MG63 (cell line): ENCODE data around the gene SPAG9. TPM values are rescaled to one million over a fixed set of nuclear protein-coding genes. Genes with fewer than 3 reads are reported as not detected.
A peak's percentile ranks its signal among the peaks of the same experiment; 100 is the strongest.

ENCODE experiments used
- DNase-seq: peaks from one replicate; pipeline ENCODE4 v3.0.0-alpha.2; 2020
- H3K27me3 ChIP-seq: fragments of 250-450 bp; sonication (Bioruptor Pico); 2 replicates; pipeline ENCODE4 v1.5.1; 2020; ENCODE audit warnings: mild to moderate bottlenecking, moderate library complexity
- H3K36me3 ChIP-seq: fragments of 250-450 bp; sonication (Bioruptor Pico); 2 replicates; pipeline ENCODE4 v1.5.1; 2020; ENCODE audit warnings: mild to moderate bottlenecking, moderate library complexity
- H3K4me3 ChIP-seq: fragments of 250-450 bp; sonication (Bioruptor Pico); 2 replicates; pipeline ENCODE4 v1.5.1; 2020; ENCODE audit warnings: mild to moderate bottlenecking, moderate library complexity
- H3K9me3 ChIP-seq: fragments of 250-450 bp; sonication (Bioruptor Pico); 2 replicates; pipeline ENCODE4 v1.5.1; 2020; ENCODE audit warnings: mild to moderate bottlenecking, moderate library complexity
- total RNA-seq: library from RNA; depleted of rRNA; stranded (reverse); fragments of >200 nt; shearing (Covaris generic); gene quantifications from 2 replicates; pipeline ENCODE4 v1.2.3, GENCODE V29; 2014; ENCODE audit warnings: low replicate concordance

Gene SPAG9
- total RNA-seq, 1 experiment from 2014 or later: 53.8 TPM

DNA sequence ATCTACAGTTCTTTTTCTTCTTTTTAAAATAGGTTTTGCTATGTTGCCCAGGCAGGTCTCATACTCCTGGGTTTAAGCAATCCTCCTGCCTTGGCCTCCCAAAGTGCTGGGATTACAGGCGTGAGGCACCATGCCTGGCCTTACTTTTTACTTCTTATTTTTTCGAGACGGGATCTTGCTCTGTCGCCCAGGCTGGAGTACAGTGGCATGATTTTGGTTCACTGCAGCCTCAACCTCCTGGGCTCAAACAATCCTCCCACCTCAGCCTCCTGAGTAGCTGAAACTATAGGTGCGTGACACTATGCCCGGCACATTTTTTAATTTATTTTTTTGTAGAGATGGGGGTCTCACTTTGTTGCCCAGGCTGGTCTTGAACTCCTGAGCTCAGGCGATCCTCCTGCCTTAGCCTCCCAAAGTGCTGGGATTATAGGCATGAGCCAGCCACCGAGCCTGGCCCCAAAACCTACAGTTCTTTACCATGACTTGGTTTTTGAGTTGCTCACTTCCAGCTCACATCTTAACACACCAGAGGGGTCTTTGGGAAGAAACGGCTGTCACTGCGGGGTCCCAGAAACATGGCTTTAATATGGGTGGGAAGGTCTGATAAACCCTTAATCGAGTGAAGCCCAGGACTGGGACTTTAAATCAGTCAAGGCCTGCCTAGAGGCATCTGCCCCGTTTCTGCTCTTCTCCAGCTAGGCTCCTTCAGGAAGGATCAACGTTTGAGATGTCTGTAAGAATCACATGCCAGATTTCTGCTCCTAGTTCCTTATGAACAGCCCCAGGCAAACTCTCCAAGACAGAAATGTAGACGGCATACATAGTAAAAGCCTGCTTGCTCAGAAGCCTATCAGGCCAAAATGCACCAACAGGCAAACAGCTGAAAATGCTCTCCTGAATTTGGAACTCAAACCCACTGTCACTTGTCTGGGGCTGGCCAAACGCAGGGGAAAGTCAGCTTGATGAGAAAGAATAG, 162.8 kb downstream of the SPAG9 start:
- Histone ChIP-seq H3K36me3 (peaks cover 14% of the 10 kb centered on the region), H3K4me3 (no peak overlapping the region), H3K27me3 (no peaks in the 10 kb centered on the region), H3K9me3 (no peaks in the 10 kb centered on the region)
- DNase-seq: no peak

DNA sequence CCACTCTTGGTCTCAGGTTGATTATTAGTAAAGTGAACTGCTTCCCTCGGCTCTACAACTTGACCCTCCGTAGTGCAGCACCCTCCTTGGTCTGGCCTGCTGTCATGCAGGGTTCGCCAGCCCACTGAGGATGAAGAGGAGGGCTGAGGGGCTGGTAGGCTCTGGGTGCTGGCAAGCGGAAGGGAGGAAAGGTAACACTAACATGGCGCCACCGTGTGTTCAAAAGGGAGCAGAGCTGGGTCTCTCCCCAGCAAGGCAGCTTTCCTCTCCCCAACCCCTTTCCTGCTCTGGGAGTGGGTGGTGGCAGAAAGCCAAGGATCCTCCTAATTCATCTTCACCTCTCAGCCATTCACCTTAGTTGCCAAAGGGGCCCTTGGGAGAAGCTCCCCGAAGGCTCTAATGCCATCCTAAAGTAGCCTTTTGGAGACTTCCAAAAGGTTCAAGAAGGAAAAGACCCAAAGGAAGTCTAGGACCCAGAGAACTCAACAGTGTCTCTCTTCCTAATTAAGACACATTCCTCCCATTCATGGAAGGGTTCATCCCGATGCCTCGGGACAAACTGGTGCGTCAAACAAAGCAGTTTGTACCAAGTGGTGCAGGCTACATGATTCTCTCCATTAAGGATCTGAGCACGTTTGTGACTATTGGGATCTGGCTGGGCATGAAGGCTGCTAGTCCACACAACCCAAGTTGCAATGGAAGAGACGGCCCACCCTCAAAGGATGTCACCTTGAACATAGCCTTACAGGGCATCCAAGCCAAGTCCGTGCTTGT, 163.7 kb downstream of the SPAG9 start:
- no peaks in the 10 kb centered on the region for H3K9me3 ChIP-seq
- H3K36me3 ChIP-seq: peaks cover 6% of the 10 kb centered on the region
- peak; percentile 61 for DNase-seq
- no peak overlapping the region for H3K4me3 ChIP-seq
- no peaks in the 10 kb centered on the region for H3K27me3 ChIP-seq

DNA sequence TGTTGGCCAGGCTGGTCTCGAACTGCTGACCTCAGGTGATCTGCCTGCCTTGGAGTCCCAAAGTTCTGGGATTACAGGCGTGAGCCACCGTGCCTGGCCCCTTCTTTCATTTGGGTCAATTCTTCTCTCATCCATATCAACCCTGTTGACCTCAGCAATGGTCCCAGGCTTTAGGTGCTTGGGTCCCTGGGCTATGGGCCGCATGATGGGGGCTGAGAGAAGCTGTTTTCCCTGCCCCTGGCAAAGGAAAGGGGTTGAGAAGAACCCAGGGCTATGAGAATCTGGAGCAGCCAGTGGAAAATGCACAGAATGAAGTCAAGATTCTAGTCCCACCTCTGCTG, 164.3 kb downstream of the SPAG9 start:
- Histone ChIP-seq H3K27me3 (no peaks in the 10 kb centered on the region), H3K9me3 (no peaks in the 10 kb centered on the region), H3K4me3 (no peak overlapping the region), H3K36me3 (peaks cover 6% of the 10 kb centered on the region)
- DNase-seq: no peak

DNA sequence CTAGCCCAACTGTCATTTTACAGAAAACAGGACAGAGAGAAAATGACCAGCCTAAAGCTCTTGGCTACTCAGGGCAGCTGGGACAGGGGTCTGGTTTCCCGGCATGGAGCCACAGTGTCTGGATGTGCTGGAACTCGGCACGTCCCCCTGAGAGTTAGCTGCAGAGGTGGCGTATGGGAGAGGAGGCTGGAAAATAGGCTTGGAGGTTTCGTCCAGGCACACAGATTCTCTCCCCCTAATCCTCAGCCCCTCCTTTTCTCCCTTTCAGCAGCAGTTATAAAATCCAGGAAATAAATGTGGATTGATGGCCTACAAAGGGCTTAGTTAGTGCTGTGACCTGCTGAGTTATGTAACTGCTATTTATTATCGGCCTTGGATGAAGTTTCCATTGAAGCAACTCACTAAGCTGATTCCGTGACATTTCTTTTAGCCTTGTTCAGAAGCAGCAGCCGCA, 165.0 kb downstream of the SPAG9 start:
- Histone ChIP-seq H3K27me3 (no peaks in the 10 kb centered on the region), H3K4me3 (no peak overlapping the region), H3K9me3 (no peaks in the 10 kb centered on the region), H3K36me3 (peaks cover 6% of the 10 kb centered on the region)
- no peak for DNase-seq

DNA sequence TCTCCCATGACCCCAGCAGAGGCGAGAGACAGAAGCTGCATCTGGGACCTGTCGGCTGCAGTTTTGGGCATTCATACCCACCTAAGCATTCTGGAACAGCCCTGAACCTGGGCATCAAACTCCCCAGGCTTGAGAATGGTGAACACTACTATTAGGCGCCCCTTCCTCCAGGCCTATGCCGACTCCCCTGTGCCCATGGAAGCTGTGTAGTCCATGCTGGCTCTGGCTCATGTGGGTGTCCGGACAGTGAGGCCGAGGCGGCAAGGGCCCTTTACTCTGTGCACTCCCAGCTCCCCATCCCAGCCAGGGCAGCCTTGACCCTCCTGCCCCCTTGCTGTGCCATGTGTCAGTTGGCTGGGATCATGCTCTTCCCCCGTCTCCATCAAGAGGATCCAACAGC, 165.5 kb downstream of the SPAG9 start:
- DNase-seq: no peak
- no peak overlapping the region for H3K4me3 ChIP-seq
- peaks cover 6% of the 10 kb centered on the region for H3K36me3 ChIP-seq
- no peaks in the 10 kb centered on the region for H3K9me3 ChIP-seq
- H3K27me3 ChIP-seq: no peaks in the 10 kb centered on the region

DNA sequence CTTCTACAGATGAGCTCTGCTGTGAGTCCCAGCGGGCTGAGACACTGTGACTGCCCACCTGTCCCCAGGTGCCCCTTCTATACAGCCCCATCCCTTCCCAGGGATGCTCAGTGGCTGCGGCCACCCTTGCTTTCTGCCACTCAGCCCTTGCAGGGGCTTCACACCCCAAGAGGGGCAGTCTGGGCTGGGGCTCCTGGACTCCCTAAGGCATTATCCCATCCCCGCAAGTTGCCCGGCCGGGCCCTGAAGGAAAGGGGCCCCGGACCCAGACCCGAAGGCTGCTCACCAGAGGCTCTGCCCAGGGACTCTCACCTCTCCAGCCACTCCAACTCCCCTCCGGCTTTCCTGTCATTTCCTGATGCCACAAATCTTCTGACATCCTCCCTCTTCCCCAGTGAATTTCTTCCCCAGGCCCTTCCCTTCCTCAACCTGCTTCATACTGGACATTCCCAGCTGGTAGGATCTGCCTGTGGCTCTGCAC, 166.0 kb downstream of the SPAG9 start:
- no peaks in the 10 kb centered on the region for H3K27me3 ChIP-seq
- H3K4me3 ChIP-seq: no peak overlapping the region
- DNase-seq: no peak
- H3K9me3 ChIP-seq: no peaks in the 10 kb centered on the region
- peaks cover 6% of the 10 kb centered on the region for H3K36me3 ChIP-seq

DNA sequence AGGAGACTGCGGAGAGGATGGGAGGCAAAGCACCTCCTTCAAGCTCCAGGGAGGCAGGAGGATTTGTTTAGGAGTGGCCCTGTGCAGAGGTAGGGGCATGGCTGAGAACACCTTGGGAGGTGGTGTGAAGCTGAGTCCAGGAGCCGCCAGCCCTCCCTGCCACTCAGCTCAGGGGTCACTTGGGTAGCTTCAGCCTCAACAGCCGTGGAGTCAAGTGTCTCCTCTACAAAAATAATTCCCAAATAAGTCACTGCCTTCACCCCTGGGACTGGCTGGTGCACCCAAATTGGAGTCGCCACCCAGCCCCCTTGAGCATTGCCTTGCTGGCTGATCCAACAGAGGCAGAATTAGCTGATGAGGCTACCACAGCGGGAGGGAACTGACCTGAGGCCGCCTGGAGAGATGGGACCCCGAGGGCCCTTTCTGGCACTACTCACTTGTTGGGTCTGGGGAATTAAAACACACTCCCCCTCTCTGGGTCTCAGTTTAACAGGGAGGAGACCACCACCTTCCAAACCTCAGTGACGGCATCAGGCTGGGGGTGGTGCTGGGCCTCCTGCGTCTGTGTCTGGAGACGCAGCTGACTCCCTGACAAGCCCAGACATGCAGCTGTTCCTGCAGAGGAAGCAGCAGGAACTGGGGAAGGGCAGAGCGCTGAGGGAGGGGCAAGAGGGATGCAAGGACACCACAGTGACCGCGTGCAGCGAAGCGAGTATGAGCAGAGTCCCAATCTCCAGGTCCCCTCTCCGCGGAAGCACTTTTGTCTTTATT, 166.7 kb downstream of the SPAG9 start:
- no peak for DNase-seq
- Histone ChIP-seq H3K9me3 (no peaks in the 10 kb centered on the region), H3K36me3 (peaks cover 3% of the 10 kb centered on the region; the same call in 1 of the 2 replicates), H3K4me3 (no peak overlapping the region), H3K27me3 (no peaks in the 10 kb centered on the region)

DNA sequence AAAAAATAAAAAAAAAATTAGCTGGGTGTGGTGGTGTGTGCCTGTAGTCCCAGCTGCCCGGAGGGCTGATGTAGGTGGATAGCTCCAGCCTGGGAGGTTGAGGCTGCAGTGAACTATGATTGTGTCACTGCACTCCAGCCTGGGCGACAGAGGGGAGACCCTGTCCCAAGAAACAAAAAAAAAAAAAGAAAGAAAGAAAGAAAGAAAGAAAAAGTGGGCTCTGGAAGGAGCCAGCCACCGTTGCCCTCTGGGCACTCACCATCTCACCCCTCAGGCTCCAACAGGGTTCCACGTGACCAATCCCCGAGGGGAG, 167.2 kb downstream of the SPAG9 start:
- H3K27me3 ChIP-seq: no peaks in the 10 kb centered on the region
- no peak overlapping the region for H3K4me3 ChIP-seq

DNA sequence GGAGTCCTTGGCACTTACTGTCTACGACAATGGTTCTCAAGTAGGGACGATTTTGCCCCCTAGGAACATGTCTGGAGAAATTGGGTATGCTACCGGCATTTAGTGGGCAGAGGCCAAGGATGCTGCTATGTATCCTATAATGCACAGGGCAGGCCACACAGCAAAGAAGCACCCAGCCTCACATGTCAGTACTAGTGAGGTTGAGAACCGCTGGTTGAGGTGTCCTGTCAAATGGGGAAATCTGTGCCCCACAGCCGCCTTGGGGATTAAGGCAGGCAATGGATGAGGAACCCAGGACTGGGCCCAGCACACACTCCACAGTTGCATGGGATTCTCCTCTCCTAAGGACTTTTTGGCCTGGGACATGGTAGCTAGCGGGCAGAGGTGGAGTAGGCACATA, 167.8 kb downstream of the SPAG9 start:
- H3K4me3 ChIP-seq: no peak overlapping the region
- no peak for DNase-seq
- H3K27me3 ChIP-seq: no peaks in the 10 kb centered on the region
- no peaks in the 10 kb centered on the region for H3K9me3 ChIP-seq
- peaks cover 3% of the 10 kb centered on the region; the same call in 1 of the 2 replicates for H3K36me3 ChIP-seq

More for the DNA sequence above, 167.2 kb downstream of the SPAG9 start:
- Histone ChIP-seq H3K36me3 (peaks cover 3% of the 10 kb centered on the region; the same call in 1 of the 2 replicates), H3K9me3 (no peaks in the 10 kb centered on the region)
- DNase-seq: no peak

DNA sequence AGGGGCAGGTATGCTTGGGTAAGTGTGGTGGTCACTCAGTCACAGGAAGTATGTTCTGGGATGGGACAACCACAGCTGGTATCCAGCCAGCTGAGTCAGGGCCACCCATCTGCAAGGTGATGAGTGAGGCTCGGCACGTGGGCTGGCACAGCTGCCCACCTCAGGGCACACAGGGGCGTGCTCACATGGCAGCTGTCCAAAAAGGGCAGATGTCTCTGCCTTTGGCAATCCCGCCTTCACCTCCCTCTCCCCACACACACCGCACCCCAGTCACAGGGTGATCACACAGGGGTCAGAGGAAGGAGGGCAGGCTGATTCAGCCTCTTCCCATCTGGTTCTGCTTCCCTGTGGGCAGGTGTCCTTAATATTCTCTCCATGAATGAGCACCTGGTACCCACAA, 168.7 kb downstream of the SPAG9 start:
- peak; percentile 65 for DNase-seq

DNA sequence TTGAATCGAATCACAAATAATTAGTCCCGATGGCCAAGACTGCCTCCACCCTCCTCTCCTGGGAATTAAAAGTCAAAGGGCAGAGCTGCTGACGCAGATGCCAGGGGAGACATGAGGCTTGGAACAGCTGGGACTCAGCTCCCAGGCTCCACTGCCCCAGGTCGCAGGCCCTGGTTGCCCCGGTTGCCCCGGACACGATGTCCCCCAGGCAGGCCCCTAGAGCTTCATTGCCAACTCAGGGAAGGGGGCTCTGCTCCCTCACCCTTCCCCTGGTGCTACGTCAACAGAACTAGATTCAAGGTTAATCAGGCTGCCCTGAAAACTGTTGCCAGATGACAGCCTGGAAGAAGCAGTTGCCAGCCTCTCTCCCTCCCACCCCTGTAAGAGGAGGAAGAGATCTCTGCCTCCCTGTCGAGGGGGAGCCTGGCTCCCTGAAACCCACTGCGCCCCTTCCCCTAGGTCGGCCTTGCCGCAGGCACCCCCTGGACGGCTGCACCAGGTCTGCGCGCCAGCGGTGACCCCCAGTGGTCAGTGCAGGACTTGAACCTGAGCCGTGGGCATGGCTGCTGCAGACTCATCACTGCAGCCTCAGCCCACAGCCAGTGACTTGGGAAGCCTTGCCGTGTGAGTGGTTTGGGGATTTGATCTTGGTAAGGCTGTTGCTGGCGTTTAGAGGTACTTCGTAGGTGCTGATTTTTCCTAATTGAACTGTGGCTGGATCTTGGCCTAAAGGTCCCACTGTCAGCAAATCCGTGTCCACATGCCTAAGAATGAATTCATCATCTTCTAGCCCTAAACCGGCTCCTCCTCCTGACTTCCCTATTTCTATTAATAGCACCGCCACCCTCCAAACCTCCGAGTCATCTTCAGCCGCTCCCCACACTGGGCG, 170.4 kb downstream of the SPAG9 start:
- H3K36me3 ChIP-seq: no peaks in the 10 kb centered on the region
- DNase-seq: peak; percentile 83
- no peaks in the 10 kb centered on the region for H3K9me3 ChIP-seq
- no peak overlapping the region for H3K4me3 ChIP-seq
- H3K27me3 ChIP-seq: no peaks in the 10 kb centered on the region

More for the DNA sequence above, 168.7 kb downstream of the SPAG9 start:
- H3K9me3 ChIP-seq: no peaks in the 10 kb centered on the region
- peaks cover 3% of the 10 kb centered on the region; the same call in 1 of the 2 replicates for H3K36me3 ChIP-seq
- no peaks in the 10 kb centered on the region for H3K27me3 ChIP-seq
- no peak overlapping the region for H3K4me3 ChIP-seq

DNA sequence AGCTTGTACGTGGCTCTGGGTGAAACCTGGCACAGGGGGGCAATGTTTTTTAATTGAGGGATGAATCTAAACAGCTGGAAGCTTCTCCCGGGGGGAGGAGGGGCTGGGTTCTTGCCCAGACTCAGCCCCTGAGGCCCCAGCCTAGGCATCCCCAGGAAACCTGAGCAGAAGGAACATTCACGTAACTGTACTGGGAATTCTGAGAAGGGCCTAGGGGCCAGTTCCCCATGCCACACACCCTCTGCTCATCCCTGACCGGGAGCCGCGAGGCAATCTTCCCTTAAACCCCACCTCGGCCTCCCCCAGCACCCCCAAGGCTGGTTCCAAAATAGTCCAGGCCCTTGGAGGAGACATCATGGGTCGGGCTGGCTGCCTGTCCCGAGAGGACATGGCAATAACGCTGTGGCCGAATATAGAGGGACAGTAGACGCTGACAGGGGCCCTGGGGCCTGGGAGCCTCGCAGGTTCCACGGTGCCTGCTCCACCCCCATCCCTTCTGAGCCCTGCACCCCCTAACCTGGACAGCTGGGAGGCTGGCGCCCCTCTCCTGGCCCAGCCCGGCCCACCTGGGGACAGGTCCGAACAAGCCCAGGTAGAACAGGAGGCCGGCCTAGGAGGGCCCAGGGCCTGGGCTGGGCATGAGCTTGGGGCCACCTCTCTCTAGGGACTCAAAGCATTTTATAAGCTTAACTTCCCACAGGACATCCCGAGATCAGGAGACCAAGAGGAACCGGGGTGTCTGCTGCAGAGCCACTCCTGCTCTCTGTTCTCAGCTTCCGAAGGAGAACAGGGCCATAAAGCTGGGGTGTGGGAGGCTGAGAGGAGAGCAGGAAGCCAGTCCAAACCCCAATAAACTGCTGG, 171.3 kb downstream of the SPAG9 start:
- DNase-seq: no peak
- Histone ChIP-seq H3K36me3 (no peaks in the 10 kb centered on the region), H3K9me3 (no peaks in the 10 kb centered on the region), H3K27me3 (no peaks in the 10 kb centered on the region), H3K4me3 (no peak overlapping the region)

DNA sequence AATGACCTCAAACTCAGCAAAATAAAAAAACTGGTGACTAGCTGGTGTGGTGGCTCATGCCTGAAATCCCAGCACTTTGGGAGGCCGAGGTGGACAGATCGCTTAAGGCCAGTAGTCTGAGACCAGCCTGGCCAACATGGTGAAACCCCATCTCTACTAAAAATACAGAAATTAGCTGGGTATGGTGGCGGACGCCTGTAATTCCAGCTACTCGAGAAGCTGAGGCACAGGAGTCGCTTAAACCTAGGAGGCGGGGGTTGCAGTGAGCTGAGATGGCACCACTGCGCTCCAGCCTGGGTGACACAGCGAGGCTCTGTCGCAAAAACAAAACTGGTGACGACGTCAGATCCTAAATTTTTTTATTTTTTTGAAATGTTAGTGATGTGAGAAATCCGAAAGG, 172.0 kb downstream of the SPAG9 start:
- no peak overlapping the region for H3K4me3 ChIP-seq

DNA sequence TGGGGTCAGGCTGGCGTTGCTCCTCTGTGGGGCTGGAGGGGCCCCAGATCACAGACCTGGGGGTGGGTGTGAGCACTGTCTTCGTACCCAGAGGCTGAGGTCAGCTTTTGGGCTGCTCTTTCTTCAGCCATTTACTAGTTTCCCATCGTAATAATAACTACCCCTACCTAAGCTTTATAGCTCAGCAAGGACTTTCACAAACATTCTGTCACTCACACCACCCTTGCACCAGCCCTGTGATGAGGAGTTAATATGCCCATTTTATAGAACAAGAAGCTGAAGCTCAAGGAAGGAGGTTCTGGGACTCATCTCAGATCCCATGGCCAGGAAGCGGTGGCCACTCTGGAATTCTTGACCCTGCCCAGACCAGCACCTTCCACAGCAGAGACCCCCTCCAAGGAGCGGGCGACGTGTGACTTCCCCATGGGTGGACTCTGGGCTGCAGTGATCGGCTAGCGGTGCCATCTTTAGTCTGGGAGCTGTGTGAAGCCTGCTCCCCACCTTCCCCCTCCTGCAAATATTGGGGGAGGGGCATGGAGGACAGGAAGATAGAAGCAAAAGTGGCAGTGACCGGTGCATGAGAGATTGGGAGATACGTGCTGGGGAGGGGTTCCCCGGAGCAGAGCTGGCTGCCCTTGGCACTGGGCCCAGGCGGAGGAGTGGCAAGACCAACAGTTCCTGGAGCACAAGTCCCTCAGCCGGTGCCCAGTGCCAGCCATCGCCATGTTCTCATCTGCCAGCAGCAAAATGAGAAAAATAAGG, 172.7 kb downstream of the SPAG9 start:
- H3K4me3 ChIP-seq: no peak overlapping the region
- no peak for DNase-seq
- H3K9me3 ChIP-seq: no peaks in the 10 kb centered on the region
- H3K27me3 ChIP-seq: no peaks in the 10 kb centered on the region
- H3K36me3 ChIP-seq: no peaks in the 10 kb centered on the region

More for the DNA sequence above, 172.0 kb downstream of the SPAG9 start:
- DNase-seq: no peak
- H3K27me3 ChIP-seq: no peaks in the 10 kb centered on the region
- H3K36me3 ChIP-seq: no peaks in the 10 kb centered on the region
- H3K9me3 ChIP-seq: no peaks in the 10 kb centered on the region
